Mesenteric fat pad (tissue), 1 donor: ENCODE data around the gene KCNJ15. TPM values are rescaled to one million over a fixed set of nuclear protein-coding genes. Genes with fewer than 3 reads are reported as not detected.

ENCODE experiments used
- DNase-seq: peaks from one replicate; pipeline ENCODE4 v3.0.0-alpha.2; 2020; ENCODE audit warnings: low spot score
- total RNA-seq: library from RNA; stranded (reverse); fragmentation: NEBNext Ultra II Directional; extraction: Animal tissue kit (Norgen Biotek cat#: 25700); gene quantifications from one replicate; pipeline ENCODE4 v1.2.1, GENCODE V29; 2021
- donor health status: DM: yes; HTN: yes; CAD: no.

KCNJ15 gene
- total RNA-seq, 1 donor from 2014 or later = 7.6 TPM

GRCh38 chr21:38325216-38325615, 68.4 kb downstream of the KCNJ15 start:
- no peak for DNase-seq

- peak; percentile 39 for DNase-seq
Measured at GRCh38 chr21:38325731-38326420, 69.1 kb downstream of the KCNJ15 start.

- peak; percentile 1 for DNase-seq
Measured at GRCh38 chr21:38326429-38326828, 69.6 kb downstream of the KCNJ15 start.

GRCh38 chr21:38326899-38327298, 70.1 kb downstream of the KCNJ15 start:
- peak; percentile 18 for DNase-seq

GRCh38 chr21:38327984-38328383, 71.2 kb downstream of the KCNJ15 start:
- DNase-seq = no peak

GRCh38 chr21:38329162-38329561, 72.4 kb downstream of the KCNJ15 start:
- DNase-seq = no peak

- peak; percentile 2 for DNase-seq
Measured at GRCh38 chr21:38330666-38331065, 73.9 kb downstream of the KCNJ15 start.

- peak; percentile 62 for DNase-seq
Measured at GRCh38 chr21:38333301-38334272, 76.8 kb downstream of the KCNJ15 start.

GRCh38 chr21:38334866-38335265, 78.1 kb downstream of the KCNJ15 start:
- DNase-seq = peak; percentile 88

GRCh38 chr21:38337793-38338192, 81.0 kb downstream of the KCNJ15 start:
- peak; percentile 22 for DNase-seq

GRCh38 chr21:38340131-38340530, 83.3 kb downstream of the KCNJ15 start:
- DNase-seq = no peak

- no peak for DNase-seq
Measured at GRCh38 chr21:38341546-38342012, 84.8 kb downstream of the KCNJ15 start.

- no peak for DNase-seq
Measured at GRCh38 chr21:38342739-38343138, 85.9 kb downstream of the KCNJ15 start.

- no peak for DNase-seq
Measured at GRCh38 chr21:38343691-38344090, 86.9 kb downstream of the KCNJ15 start.

GRCh38 chr21:38346286-38346685, 89.5 kb downstream of the KCNJ15 start:
- no peak for DNase-seq

GRCh38 chr21:38349111-38349746, 92.4 kb downstream of the KCNJ15 start:
- DNase-seq = no peak

- no peak for DNase-seq
Measured at GRCh38 chr21:38349977-38350376, 93.2 kb downstream of the KCNJ15 start.

GRCh38 chr21:38350684-38351083, 93.9 kb downstream of the KCNJ15 start:
- DNase-seq = no peak

GRCh38 chr21:38351176-38351959, 94.6 kb downstream of the KCNJ15 start:
- DNase-seq = no peak

- no peak for DNase-seq
Measured at GRCh38 chr21:38351961-38352521, 95.2 kb downstream of the KCNJ15 start.
